ENCODE results near the gene SLC4A3. TPM values are rescaled to one million over a fixed set of nuclear protein-coding genes. Genes with fewer than 3 reads are reported as not detected.

The SLC4A3 gene
- total RNA-seq, 1 donor from 2014 or later, result 13.5 TPM

- H3K4me1 ChIP-seq, result no peaks in the 10 kb centered on the region
- no peak for TF ChIP-seq POLR2A (IDR thresholded peaks at IDR 0.05)
- no peak for TF ChIP-seq CTCF (IDR thresholded peaks at IDR 0.05)
- TF ChIP-seq POLR2AphosphoS5 (IDR thresholded peaks at IDR 0.05; ENCODE audit: insufficient read depth in 1 of 2, low read depth in 1 of 2), result no peak
- H3K9me3 ChIP-seq, result no peaks in the 10 kb centered on the region
- no peak overlapping the region for H3K4me3 ChIP-seq
- DNase-seq (ENCODE audit: extremely low spot score in 2 of 2), result no peak
- no peak overlapping the region for H3K27ac ChIP-seq
- no peaks in the 10 kb centered on the region for H3K27me3 ChIP-seq
- H3K36me3 ChIP-seq, result peaks cover 0 to 13% of the 10 kb centered on the region in 2 donors
- intact Hi-C loops (cut with DNase I), result no loop called here
Observed at GRCh38 chr2:219618733-219619122, 8.7 kb upstream of the SLC4A3 start.

GRCh38 chr2:219619235-219619634 lies 8.2 kb upstream of the SLC4A3 start:
- Histone ChIP-seq H3K4me1 (no peaks in the 10 kb centered on the region), H3K4me3 (no peak overlapping the region), H3K36me3 (peaks cover 0 to 13% of the 10 kb centered on the region in 2 donors), H3K27ac (no peak overlapping the region), H3K27me3 (no peaks in the 10 kb centered on the region), H3K9me3 (no peaks in the 10 kb centered on the region)
- TF ChIP-seq CTCF (IDR thresholded peaks at IDR 0.05), result no peak
- TF ChIP-seq POLR2AphosphoS5 (IDR thresholded peaks at IDR 0.05; ENCODE audit: insufficient read depth in 1 of 2, low read depth in 1 of 2), result no peak
- no peak for TF ChIP-seq POLR2A (IDR thresholded peaks at IDR 0.05)
- no peak for DNase-seq (ENCODE audit: extremely low spot score in 2 of 2)
- intact Hi-C loops (cut with DNase I), result no loop called here

- intact Hi-C loops (cut with DNase I), result no loop called here
- DNase-seq (ENCODE audit: extremely low spot score in 2 of 2), result no peak
- H3K36me3 ChIP-seq, result peaks cover 0 to 6% of the 10 kb centered on the region in 2 donors
- no peaks in the 10 kb centered on the region for H3K9me3 ChIP-seq
- H3K27me3 ChIP-seq, result no peaks in the 10 kb centered on the region
- H3K4me1 ChIP-seq, result no peaks in the 10 kb centered on the region
- no peak for TF ChIP-seq POLR2A (IDR thresholded peaks at IDR 0.05)
- no peak for TF ChIP-seq POLR2AphosphoS5 (IDR thresholded peaks at IDR 0.05; ENCODE audit: insufficient read depth in 1 of 2, low read depth in 1 of 2)
- no peak for TF ChIP-seq CTCF (IDR thresholded peaks at IDR 0.05)
- no peak overlapping the region for H3K27ac ChIP-seq
- H3K4me3 ChIP-seq, result no peak overlapping the region
Observed at GRCh38 chr2:219620546-219620945, 6.9 kb upstream of the SLC4A3 start.

- H3K9me3 ChIP-seq, result no peaks in the 10 kb centered on the region
Observed at GRCh38 chr2:219621935-219622334, 5.5 kb upstream of the SLC4A3 start.

More at GRCh38 chr2:219621935-219622334, 5.5 kb upstream of the SLC4A3 start:
- Histone ChIP-seq H3K4me3 (no peak overlapping the region), H3K27ac (no peak overlapping the region), H3K36me3 (no peaks in the 10 kb centered on the region), H3K4me1 (peaks cover 2% of the 10 kb centered on the region), H3K27me3 (no peaks in the 10 kb centered on the region)
- intact Hi-C loops (cut with DNase I), result no loop called here
- DNase-seq (ENCODE audit: extremely low spot score in 2 of 2), result no peak
- TF ChIP-seq POLR2A (IDR thresholded peaks at IDR 0.05) (no peak), CTCF (IDR thresholded peaks at IDR 0.05) (no peak), POLR2AphosphoS5 (IDR thresholded peaks at IDR 0.05; ENCODE audit: insufficient read depth in 1 of 2, low read depth in 1 of 2) (no peak)

Data from vagina (tissue), 2 donors.